ENCODE measurements around the gene CNTNAP2.

CNTNAP2 gene

GRCh38 chr7:147406521-147407135 is 1290.0 kb downstream of the CNTNAP2 start:
- DNase-seq (ENCODE audit: low read depth): no peak

- DNase-seq (ENCODE audit: low read depth): no peak
These were observed 1294.5 kb downstream of the CNTNAP2 start for GRCh38 chr7:147411096-147411495.

- no peak for DNase-seq (ENCODE audit: low read depth)
These were observed 1295.5 kb downstream of the CNTNAP2 start for GRCh38 chr7:147412109-147412508.

GRCh38 chr7:147412782-147413556 is 1296.4 kb downstream of the CNTNAP2 start:
- no peak for DNase-seq (ENCODE audit: low read depth)

GRCh38 chr7:147413557-147413870 is 1296.9 kb downstream of the CNTNAP2 start:
- no peak for DNase-seq (ENCODE audit: low read depth)

- no peak for DNase-seq (ENCODE audit: low read depth)
These were observed 1299.4 kb downstream of the CNTNAP2 start for GRCh38 chr7:147415991-147416390.

- no peak for DNase-seq (ENCODE audit: low read depth)
These were observed 1302.4 kb downstream of the CNTNAP2 start for GRCh38 chr7:147418966-147419365.

- no peak for DNase-seq (ENCODE audit: low read depth)
These were observed 1307.3 kb downstream of the CNTNAP2 start for GRCh38 chr7:147423875-147424274.

- no peak for DNase-seq (ENCODE audit: low read depth)
These were observed 1311.5 kb downstream of the CNTNAP2 start for GRCh38 chr7:147428075-147428474.

- no peak for DNase-seq (ENCODE audit: low read depth)
These were observed 1313.4 kb downstream of the CNTNAP2 start for GRCh38 chr7:147429961-147430360.

- DNase-seq (ENCODE audit: low read depth): no peak
These were observed 1315.5 kb downstream of the CNTNAP2 start for GRCh38 chr7:147432079-147432478.

GRCh38 chr7:147432576-147432975 is 1316.0 kb downstream of the CNTNAP2 start:
- no peak for DNase-seq (ENCODE audit: low read depth)

GRCh38 chr7:147436718-147437117 is 1320.1 kb downstream of the CNTNAP2 start:
- no peak for DNase-seq (ENCODE audit: low read depth)

GRCh38 chr7:147438216-147438615 is 1321.6 kb downstream of the CNTNAP2 start:
- no peak for DNase-seq (ENCODE audit: low read depth)

- DNase-seq (ENCODE audit: low read depth): no peak
These were observed 1327.3 kb downstream of the CNTNAP2 start for GRCh38 chr7:147443942-147444341.

GRCh38 chr7:147452816-147453215 is 1336.2 kb downstream of the CNTNAP2 start:
- DNase-seq (ENCODE audit: low read depth): no peak

GRCh38 chr7:147465223-147465622 is 1348.6 kb downstream of the CNTNAP2 start:
- no peak for DNase-seq (ENCODE audit: low read depth)

GRCh38 chr7:147472556-147472955 is 1356.0 kb downstream of the CNTNAP2 start:
- DNase-seq (ENCODE audit: low read depth): no peak

- no peak for DNase-seq (ENCODE audit: low read depth)
These were observed 1358.3 kb downstream of the CNTNAP2 start for GRCh38 chr7:147474862-147475261.

- DNase-seq (ENCODE audit: low read depth): no peak
These were observed 1360.9 kb downstream of the CNTNAP2 start for GRCh38 chr7:147477526-147477925.

GRCh38 chr7:147478796-147479195 is 1362.2 kb downstream of the CNTNAP2 start:
- no peak for DNase-seq (ENCODE audit: low read depth)

- DNase-seq (ENCODE audit: low read depth): no peak
These were observed 1367.2 kb downstream of the CNTNAP2 start for GRCh38 chr7:147483634-147484292.

- DNase-seq (ENCODE audit: low read depth): no peak
These were observed 1369.1 kb downstream of the CNTNAP2 start for GRCh38 chr7:147485660-147486210.

Measured in stimulated activated CD8-positive, alpha-beta memory T cell treated with anti-CD3 and anti-CD28 coated beads, Interleukin-15, amount 100 ng/mL, for 24 hours (primary cell).